HL-60 (cell line): Measurements from ENCODE around the gene SORCS2.

Experiments used
- DNase-seq, 2 experiments: peaks; one replicate each; pipeline ENCODE4 v3.0.0-alpha.2; 2010 to 2020; ENCODE audit warnings: low read depth in 1 of 2, low spot score in 1 of 2
- H3K27ac ChIP-seq: fragments of 250-450 bp; sonication (Bioruptor Pico); replicated peaks from 2 replicates; pipeline ENCODE4 v1.5.1; 2020; ENCODE audit warnings: mild to moderate bottlenecking, moderate library complexity
- H3K27me3 ChIP-seq: fragments of 250-450 bp; sonication (Bioruptor Pico); 2 replicates; pipeline ENCODE4 v1.5.1; 2021; ENCODE audit warnings: mild to moderate bottlenecking, moderate library complexity; ENCODE audit not compliant: insufficient read depth, poor library complexity, severe bottlenecking
- H3K4me3 ChIP-seq: replicated peaks from 2 replicates; pipeline ENCODE4 v1.5.1; 2011; ENCODE audit warnings: mild to moderate bottlenecking, control low read depth, low read length; ENCODE audit not compliant: insufficient read depth
- GABPA ChIP-seq: IDR thresholded peaks from 2 replicates; pipeline ENCODE4 v1.6.1; 2012; ENCODE audit warnings: low read depth
- POLR2AphosphoS5 ChIP-seq: IDR thresholded peaks from 2 replicates; pipeline ENCODE4 v1.6.1; 2012; ENCODE audit warnings: low read depth
- SPI1 ChIP-seq: IDR thresholded peaks from 2 replicates; pipeline ENCODE4 v1.6.1; 2012; ENCODE audit warnings: low read depth, mild to moderate bottlenecking, borderline replicate concordance
- TF ChIP-seq, protein P1 (sequence below): IDR thresholded peaks from 2 replicates; pipeline ENCODE4 v1.6.1; 2012; ENCODE audit warnings: low read depth; ENCODE audit not compliant: insufficient replicate concordance
- TF ChIP-seq, protein P2 (sequence below): IDR thresholded peaks from one replicate; pipeline ENCODE4 v1.5.1; 2011; ENCODE audit warnings: low read length, control low read depth, inconsistent platforms; ENCODE audit not compliant: insufficient read depth

SORCS2 gene

DNA sequence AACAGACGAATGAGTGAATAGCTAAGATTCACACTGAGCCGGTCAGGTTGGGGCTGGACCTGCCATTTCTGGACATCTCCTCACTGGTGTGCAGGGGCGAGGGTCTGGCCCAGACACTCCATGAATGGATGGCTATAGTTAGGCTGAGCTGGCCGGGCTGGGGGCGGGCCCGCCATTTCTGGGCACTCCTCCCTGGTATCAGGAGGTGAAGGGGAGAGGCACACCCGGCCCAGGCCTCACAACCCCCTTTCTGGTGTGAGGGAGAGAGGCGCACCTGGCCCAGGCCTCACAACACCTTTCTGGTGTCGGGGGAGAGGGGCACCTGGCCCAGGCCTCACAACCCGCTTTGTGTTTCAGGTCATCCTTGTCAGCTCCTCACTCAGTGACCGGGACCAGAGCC lies 445.6 kb downstream of the SORCS2 start:
- no peaks in the 10 kb centered on the region for H3K27me3 ChIP-seq
- no peak overlapping the region for H3K27ac ChIP-seq
- no peak overlapping the region for H3K4me3 ChIP-seq
- TF ChIP-seq GABPA (no peak), SPI1 (no peak), POLR2AphosphoS5 (no peak)
- TF ChIP-seq, protein P1, sequence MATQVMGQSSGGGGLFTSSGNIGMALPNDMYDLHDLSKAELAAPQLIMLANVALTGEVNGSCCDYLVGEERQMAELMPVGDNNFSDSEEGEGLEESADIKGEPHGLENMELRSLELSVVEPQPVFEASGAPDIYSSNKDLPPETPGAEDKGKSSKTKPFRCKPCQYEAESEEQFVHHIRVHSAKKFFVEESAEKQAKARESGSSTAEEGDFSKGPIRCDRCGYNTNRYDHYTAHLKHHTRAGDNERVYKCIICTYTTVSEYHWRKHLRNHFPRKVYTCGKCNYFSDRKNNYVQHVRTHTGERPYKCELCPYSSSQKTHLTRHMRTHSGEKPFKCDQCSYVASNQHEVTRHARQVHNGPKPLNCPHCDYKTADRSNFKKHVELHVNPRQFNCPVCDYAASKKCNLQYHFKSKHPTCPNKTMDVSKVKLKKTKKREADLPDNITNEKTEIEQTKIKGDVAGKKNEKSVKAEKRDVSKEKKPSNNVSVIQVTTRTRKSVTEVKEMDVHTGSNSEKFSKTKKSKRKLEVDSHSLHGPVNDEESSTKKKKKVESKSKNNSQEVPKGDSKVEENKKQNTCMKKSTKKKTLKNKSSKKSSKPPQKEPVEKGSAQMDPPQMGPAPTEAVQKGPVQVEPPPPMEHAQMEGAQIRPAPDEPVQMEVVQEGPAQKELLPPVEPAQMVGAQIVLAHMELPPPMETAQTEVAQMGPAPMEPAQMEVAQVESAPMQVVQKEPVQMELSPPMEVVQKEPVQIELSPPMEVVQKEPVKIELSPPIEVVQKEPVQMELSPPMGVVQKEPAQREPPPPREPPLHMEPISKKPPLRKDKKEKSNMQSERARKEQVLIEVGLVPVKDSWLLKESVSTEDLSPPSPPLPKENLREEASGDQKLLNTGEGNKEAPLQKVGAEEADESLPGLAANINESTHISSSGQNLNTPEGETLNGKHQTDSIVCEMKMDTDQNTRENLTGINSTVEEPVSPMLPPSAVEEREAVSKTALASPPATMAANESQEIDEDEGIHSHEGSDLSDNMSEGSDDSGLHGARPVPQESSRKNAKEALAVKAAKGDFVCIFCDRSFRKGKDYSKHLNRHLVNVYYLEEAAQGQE: no peak
- TF ChIP-seq, protein P2, sequence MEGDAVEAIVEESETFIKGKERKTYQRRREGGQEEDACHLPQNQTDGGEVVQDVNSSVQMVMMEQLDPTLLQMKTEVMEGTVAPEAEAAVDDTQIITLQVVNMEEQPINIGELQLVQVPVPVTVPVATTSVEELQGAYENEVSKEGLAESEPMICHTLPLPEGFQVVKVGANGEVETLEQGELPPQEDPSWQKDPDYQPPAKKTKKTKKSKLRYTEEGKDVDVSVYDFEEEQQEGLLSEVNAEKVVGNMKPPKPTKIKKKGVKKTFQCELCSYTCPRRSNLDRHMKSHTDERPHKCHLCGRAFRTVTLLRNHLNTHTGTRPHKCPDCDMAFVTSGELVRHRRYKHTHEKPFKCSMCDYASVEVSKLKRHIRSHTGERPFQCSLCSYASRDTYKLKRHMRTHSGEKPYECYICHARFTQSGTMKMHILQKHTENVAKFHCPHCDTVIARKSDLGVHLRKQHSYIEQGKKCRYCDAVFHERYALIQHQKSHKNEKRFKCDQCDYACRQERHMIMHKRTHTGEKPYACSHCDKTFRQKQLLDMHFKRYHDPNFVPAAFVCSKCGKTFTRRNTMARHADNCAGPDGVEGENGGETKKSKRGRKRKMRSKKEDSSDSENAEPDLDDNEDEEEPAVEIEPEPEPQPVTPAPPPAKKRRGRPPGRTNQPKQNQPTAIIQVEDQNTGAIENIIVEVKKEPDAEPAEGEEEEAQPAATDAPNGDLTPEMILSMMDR: no peak
- DNase-seq: no peak

DNA sequence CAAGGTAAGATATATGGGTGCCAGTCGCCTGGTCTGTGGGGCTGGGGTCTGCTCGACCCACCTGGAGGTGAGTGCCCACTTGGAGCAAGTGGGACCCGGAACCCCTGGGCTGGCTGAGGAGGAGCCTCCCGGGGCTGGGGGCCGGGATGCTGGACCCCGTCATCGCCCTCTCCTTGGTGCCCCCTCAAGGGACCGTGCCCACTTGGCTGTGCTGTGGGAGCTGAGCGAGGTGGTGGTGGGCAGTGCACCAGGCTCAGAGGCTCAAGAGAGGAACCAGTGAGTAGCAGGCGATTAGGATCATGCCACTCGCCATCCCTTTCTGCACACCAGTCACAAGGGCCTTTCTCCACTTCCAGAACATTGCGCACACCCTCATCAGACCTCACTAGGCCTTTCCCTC lies 446.2 kb downstream of the SORCS2 start:
- Histone ChIP-seq H3K4me3 (no peak overlapping the region), H3K27ac (peak overlapping the region; percentile 52), H3K27me3 (no peaks in the 10 kb centered on the region)
- TF ChIP-seq, protein P2: no peak
- TF ChIP-seq, protein P1: no peak
- TF ChIP-seq GABPA (no peak), SPI1 (no peak), POLR2AphosphoS5 (no peak)
- DNase-seq: peak in 1 of 2 experiments; percentile 7

DNA sequence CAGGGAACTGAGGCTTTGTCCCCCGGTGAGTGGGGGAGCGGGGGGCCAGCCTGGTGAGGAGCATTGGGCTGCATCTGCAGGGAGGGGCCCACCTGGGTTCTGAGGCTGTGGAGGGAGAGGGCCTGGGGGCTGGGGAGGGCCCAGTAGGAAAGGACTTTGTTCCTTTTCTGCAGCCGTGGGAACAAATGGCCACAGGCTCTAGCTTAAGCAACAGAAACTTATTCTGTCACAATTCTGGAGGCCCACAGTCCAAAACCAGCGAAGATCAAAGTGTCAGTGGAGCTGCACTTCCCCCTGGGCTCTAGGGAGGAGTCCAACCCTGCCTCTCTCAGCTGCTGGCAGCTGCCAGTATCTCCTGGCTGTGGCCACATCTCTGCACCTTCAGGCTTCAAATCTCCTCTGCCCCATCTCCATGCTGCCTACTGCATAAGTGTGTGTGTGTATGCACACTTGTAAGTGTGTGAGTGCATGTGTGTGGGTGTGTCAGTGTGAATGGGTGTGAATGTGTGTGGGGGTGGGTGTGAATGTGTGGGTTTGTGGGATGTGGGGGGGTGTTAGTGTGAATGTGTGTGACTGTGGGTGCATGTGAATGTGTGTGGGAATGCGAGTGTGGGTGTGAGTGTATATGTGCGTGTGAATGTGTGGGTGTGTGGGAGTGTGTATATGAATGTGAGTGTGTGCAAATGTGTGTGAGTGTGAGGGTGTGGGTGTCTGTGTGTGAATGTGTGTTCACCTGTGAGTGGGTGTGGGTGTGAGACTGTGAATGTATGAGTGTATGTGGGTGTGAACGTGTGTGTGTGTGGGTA lies 446.8 kb downstream of the SORCS2 start:
- H3K4me3 ChIP-seq: no peak overlapping the region

More for the DNA sequence above, 446.8 kb downstream of the SORCS2 start:
- TF ChIP-seq, protein P2: no peak
- TF ChIP-seq POLR2AphosphoS5: no peak
- TF ChIP-seq SPI1: no peak; the same call in 1 of the 2 replicates
- TF ChIP-seq, protein P1: no peak
- no peak for TF ChIP-seq GABPA
- peak; percentile 14 to 78 for DNase-seq
- Histone ChIP-seq H3K27ac (peak overlapping the region; percentile 52), H3K27me3 (no peaks in the 10 kb centered on the region)
